PC-9 (cell line): Measurements from ENCODE around the gene TGFB2. TPM values are rescaled to one million over a fixed set of nuclear protein-coding genes. Genes with fewer than 3 reads are reported as not detected.

Experiments used
- BruUV-seq: library from RNA; stranded (reverse); fragments of 400-500 nt; replicated peaks from 2 replicates; lab custom pipeline; 2021; lab: Mats Ljungman, UMichigan
- CTCF ChIA-PET: fragments of 300-600 bp; sonication (Branson Sonifier 250); formaldehyde crosslinking; loops from one replicate; lab custom pipeline; 2022; ENCODE audit warnings: antibody characterized with exemption; lab: Charles Lee
- POLR2A ChIA-PET: fragments of 300-600 bp; sonication (Branson Sonifier 250); formaldehyde crosslinking; loops from one replicate; lab custom pipeline; 2022; ENCODE audit warnings: antibody characterized with exemption; ENCODE audit not compliant: unreplicated experiment; lab: Charles Lee
- DNase-seq, 2 experiments: peaks; one replicate each; pipeline versions ENCODE4 v3.0.0 to v3.0.0-alpha.2; 2015 to 2022; ENCODE audit warnings: mixed read lengths in 1 of 2
- H2AFZ ChIP-seq: fragments of 200-600 bp; sonication (generic); 2 replicates; pipeline ENCODE4 v1.8.1; 2017; ENCODE audit warnings: antibody characterized with exemption
- H3F3A ChIP-seq: fragments of 200-600 bp; sonication (generic); 2 replicates; pipeline ENCODE4 v1.8.1; 2017; ENCODE audit warnings: antibody characterized with exemption, mild to moderate bottlenecking, low read depth; ENCODE audit not compliant: insufficient read depth
- H3K27ac ChIP-seq: fragments of 200-600 bp; sonication (generic); 2 replicates; pipeline ENCODE4 v1.6.1; 2016; ENCODE audit warnings: mixed run types
- H3K27me3 ChIP-seq: fragments of 200-600 bp; sonication (generic); 2 replicates; pipeline ENCODE4 v1.6.1; 2016; ENCODE audit warnings: low read depth, mixed run types; ENCODE audit not compliant: insufficient read depth
- H3K36me3 ChIP-seq: fragments of 200-600 bp; sonication (generic); 2 replicates; pipeline ENCODE4 v1.6.1; 2016; ENCODE audit warnings: low read depth, mixed run types
- H3K4me1 ChIP-seq: fragments of 200-600 bp; sonication (generic); replicated peaks from 2 replicates; pipeline ENCODE4 v1.6.1; 2016; ENCODE audit warnings: mixed run types; ENCODE audit not compliant: insufficient read depth
- H3K4me2 ChIP-seq: fragments of 200-600 bp; sonication (generic); 2 replicates; pipeline ENCODE4 v1.6.1; 2017; ENCODE audit warnings: mixed run types
- H3K4me3 ChIP-seq: fragments of 200-600 bp; sonication (generic); 2 replicates; pipeline ENCODE4 v1.6.1; 2016; ENCODE audit warnings: mixed run types
- H3K79me2 ChIP-seq: fragments of 200-600 bp; sonication (generic); 2 replicates; pipeline ENCODE4 v1.6.1; 2017; ENCODE audit warnings: low read depth, mixed run types
- H3K9me2 ChIP-seq: fragments of 200-600 bp; sonication (generic); 2 replicates; pipeline ENCODE4 v1.8.1; 2017; ENCODE audit warnings: mild to moderate bottlenecking; ENCODE audit not compliant: insufficient read depth
- H3K9me3 ChIP-seq: fragments of 200-600 bp; sonication (generic); 2 replicates; pipeline ENCODE4 v1.8.1; 2016; ENCODE audit warnings: low read depth; ENCODE audit not compliant: insufficient read depth
- H4K20me1 ChIP-seq: fragments of 200-600 bp; sonication (generic); 2 replicates; pipeline ENCODE4 v1.8.1; 2017; ENCODE audit not compliant: insufficient read depth
- EZH2 ChIP-seq: fragments of 200-600 bp; sonication (generic); IDR thresholded peaks from 2 replicates; pipeline ENCODE4 v1.8.0; 2017; ENCODE audit warnings: antibody characterized with exemption, low read depth
- intact Hi-C: fragments of 100-400 bp; cut with micrococcal nuclease; formaldehyde crosslinking; loops from one replicate; pipeline ENCODE4 v1.10.0; 2022; ENCODE audit not compliant: unreplicated experiment
- total RNA-seq: library from RNA; stranded (reverse); gene quantifications from 2 replicates; pipeline ENCODE4 v1.2.3, GENCODE V29; 2021
- TF ChIP-seq, protein P1 (sequence below): fragments of 200-600 bp; sonication (generic); conservative IDR thresholded peaks from 2 replicates; pipeline ENCODE4 v1.6.1; 2017; ENCODE audit warnings: mixed run types, antibody characterized with exemption, mild to moderate bottlenecking, moderate library complexity

Gene TGFB2
- total RNA-seq, 1 experiment from 2014 or later = 74.3 TPM

DNA sequence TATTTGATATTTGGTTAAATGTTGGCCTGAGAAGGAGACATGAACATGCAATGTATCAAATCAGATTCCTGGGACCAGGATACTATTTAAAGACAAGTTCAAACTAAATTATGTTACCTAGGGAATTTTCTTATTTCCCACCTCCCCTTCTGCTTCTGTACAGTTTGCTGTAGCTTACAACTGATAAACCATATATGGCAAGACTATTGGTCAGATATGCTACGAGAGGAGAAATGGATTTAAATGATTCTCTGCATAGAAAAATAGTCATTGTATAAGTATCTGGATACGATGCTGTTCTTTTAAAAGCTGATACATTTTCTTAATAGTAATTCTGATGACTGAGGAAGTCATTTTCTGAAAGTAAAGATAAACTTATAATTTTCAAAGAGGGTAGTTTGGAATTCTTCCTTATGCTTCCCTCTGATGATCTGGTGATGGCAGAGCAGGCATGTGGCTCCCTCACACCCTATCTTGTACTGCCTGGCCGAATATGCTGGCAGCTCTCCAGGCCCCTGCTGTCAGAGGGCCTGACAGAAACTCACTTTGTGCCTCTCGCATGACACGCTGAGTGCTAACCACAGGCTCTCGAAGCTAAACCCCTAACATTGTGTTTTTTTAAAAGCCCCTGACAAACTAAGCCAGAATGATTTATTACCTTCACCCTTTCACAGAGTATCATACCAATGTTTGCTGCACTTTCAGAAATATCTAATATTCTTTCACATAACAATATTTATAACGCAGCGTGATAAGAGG lies 40.7 kb upstream of the TGFB2 start:
- Histone ChIP-seq H2AFZ (no peak overlapping the region), H3K4me1 (no peaks in the 10 kb centered on the region), H3K9me2 (no peaks in the 10 kb centered on the region), H3K4me3 (no peak overlapping the region), H3K27ac (no peak overlapping the region), H3K27me3 (no peaks in the 10 kb centered on the region), H4K20me1 (peaks cover 7% of the 10 kb centered on the region; the same call in 1 of the 2 replicates), H3F3A (no peaks in the 10 kb centered on the region), H3K79me2 (peaks cover 20% of the 10 kb centered on the region), H3K4me2 (no peak overlapping the region), H3K36me3 (peaks cover 21% of the 10 kb centered on the region; the same call in 1 of the 2 replicates), H3K9me3 (no peaks in the 10 kb centered on the region)
- intact Hi-C loops = no loop called here
- CTCF ChIA-PET = no interaction called here
- TF ChIP-seq EZH2 = no peak
- TF ChIP-seq, protein P1, sequence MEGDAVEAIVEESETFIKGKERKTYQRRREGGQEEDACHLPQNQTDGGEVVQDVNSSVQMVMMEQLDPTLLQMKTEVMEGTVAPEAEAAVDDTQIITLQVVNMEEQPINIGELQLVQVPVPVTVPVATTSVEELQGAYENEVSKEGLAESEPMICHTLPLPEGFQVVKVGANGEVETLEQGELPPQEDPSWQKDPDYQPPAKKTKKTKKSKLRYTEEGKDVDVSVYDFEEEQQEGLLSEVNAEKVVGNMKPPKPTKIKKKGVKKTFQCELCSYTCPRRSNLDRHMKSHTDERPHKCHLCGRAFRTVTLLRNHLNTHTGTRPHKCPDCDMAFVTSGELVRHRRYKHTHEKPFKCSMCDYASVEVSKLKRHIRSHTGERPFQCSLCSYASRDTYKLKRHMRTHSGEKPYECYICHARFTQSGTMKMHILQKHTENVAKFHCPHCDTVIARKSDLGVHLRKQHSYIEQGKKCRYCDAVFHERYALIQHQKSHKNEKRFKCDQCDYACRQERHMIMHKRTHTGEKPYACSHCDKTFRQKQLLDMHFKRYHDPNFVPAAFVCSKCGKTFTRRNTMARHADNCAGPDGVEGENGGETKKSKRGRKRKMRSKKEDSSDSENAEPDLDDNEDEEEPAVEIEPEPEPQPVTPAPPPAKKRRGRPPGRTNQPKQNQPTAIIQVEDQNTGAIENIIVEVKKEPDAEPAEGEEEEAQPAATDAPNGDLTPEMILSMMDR = no peak
- no peak for DNase-seq
- BruUV-seq = no TSS peak
- POLR2A ChIA-PET = no interaction called here

DNA sequence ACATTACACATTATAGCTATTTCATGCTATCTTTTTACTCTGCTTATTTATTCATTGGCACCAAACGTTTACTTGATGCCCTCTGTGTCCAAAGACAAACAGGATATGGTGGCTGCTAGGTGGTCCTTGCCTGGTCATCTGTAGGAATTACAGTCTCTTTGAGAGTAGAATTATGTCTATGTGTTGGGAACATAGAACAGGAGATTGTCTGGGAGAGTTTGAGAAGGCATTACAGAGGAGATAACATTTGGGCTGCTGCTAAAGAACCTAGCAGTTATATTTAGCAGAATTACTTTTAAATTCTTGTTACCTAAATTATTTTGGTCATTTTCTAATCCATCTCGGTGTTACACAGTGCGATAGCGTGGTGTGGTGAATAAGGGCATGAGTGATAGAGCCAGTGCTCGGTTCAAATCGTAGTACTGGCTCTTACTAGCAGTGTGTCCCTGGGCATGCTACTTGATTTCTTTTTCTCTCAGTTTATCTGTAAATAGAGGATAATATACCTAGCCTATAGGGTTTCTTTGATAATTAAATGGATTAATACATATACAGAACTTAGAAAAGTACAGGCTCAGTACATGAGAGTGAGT lies 39.6 kb upstream of the TGFB2 start:
- CTCF ChIA-PET = no interaction called here
- intact Hi-C loops = no loop called here
- H3K36me3 ChIP-seq = peaks cover 21% of the 10 kb centered on the region; the same call in 1 of the 2 replicates
- DNase-seq = no peak
- POLR2A ChIA-PET = no interaction called here
- no peaks in the 10 kb centered on the region for H3K27me3 ChIP-seq
- H3K9me2 ChIP-seq = no peaks in the 10 kb centered on the region
- BruUV-seq = no TSS peak
- no peaks in the 10 kb centered on the region for H3F3A ChIP-seq
- H3K79me2 ChIP-seq = peaks cover 9% of the 10 kb centered on the region; the same call in 1 of the 2 replicates
- no peak overlapping the region for H2AFZ ChIP-seq
- no peak overlapping the region for H3K4me2 ChIP-seq
- no peak overlapping the region for H3K4me3 ChIP-seq
- no peak overlapping the region for H3K27ac ChIP-seq
- no peak for TF ChIP-seq EZH2
- TF ChIP-seq, protein P1 = no peak
- peaks cover 4% of the 10 kb centered on the region; the same call in 1 of the 2 replicates for H4K20me1 ChIP-seq
- H3K9me3 ChIP-seq = no peaks in the 10 kb centered on the region
- H3K4me1 ChIP-seq = no peaks in the 10 kb centered on the region

DNA sequence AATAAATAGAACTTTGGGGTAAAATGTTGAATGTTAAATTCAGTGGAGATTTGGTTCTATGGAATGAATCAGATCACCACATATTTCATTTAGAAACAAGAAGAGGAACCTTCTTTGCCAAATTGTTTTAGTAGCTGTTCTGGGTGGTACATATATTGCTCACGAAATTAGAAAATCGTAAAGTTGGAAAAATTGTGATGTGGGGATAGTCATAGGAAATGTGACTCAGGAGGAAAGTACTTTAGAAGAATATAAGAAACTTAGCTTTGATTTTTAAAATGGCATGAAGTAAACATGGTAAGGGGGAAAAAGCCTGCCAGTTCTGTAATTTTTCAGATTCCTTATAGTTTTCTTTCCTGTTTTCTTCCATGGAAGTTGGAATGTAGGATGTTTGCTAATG lies 32.6 kb upstream of the TGFB2 start:
- intact Hi-C loops = no loop called here
- POLR2A ChIA-PET = no interaction called here
- no peak overlapping the region for H3K27ac ChIP-seq
- no peaks in the 10 kb centered on the region for H3K9me2 ChIP-seq
- no TSS peak for BruUV-seq
- H3K4me2 ChIP-seq = no peak overlapping the region
- no peak for DNase-seq
- no peaks in the 10 kb centered on the region for H3F3A ChIP-seq
- peaks cover 12% of the 10 kb centered on the region for H3K36me3 ChIP-seq
- no peaks in the 10 kb centered on the region for H3K4me1 ChIP-seq
- H3K4me3 ChIP-seq = no peak overlapping the region
- H3K27me3 ChIP-seq = no peaks in the 10 kb centered on the region
- no peaks in the 10 kb centered on the region for H3K9me3 ChIP-seq
- CTCF ChIA-PET = interaction anchor here (0.5 kb wide), 1 partner anchor 729 kb away, joined by 11 read pairs; no protein-coding TSS in a partner anchor
- H4K20me1 ChIP-seq = no peaks in the 10 kb centered on the region
- TF ChIP-seq, protein P1 = no peak
- TF ChIP-seq EZH2 = no peak
- H3K79me2 ChIP-seq = no peaks in the 10 kb centered on the region
- H2AFZ ChIP-seq = no peak overlapping the region
